GM12878 (cell line): ENCODE data around the gene ABCB9. TPM values are rescaled to one million over a fixed set of nuclear protein-coding genes. Genes with fewer than 3 reads are reported as not detected.

ENCODE experiments used
- ATAC-seq: fragments of 200-7000 bp; cut with Tn5 transposase; 3 replicates; pipeline ENCODE4 v1.9.1; 2020; ENCODE audit warnings: mild to moderate bottlenecking, moderate library complexity
- BruUV-seq: library from RNA; stranded (reverse); fragments of 400-500 nt; replicated peaks from 2 replicates; lab custom pipeline; 2021; lab: Mats Ljungman, UMichigan
- CTCF ChIA-PET: fragments of 300-600 bp; sonication (Branson Sonifier 250); formaldehyde crosslinking; extraction: SDS; loops from one replicate; lab custom pipeline; 2021; ENCODE audit warnings: inconsistent platforms; lab: Yijun Ruan, JAX
- POLR2A ChIA-PET: fragments of 350-600 bp; formaldehyde crosslinking; extraction: SDS; loops from one replicate; lab custom pipeline; 2021; ENCODE audit warnings: inconsistent platforms; lab: Charles Lee
- RAD21 ChIA-PET: fragments of 300-600 bp; sonication (Branson Sonifier 250); formaldehyde crosslinking; loops from one replicate; lab custom pipeline; 2023; ENCODE audit warnings: antibody characterized with exemption; ENCODE audit not compliant: unreplicated experiment; lab: Charles Lee
- SMC1A ChIA-PET: fragments of 300-600 bp; sonication (Branson Sonifier 250); formaldehyde crosslinking; loops from one replicate; lab custom pipeline; 2023; ENCODE audit not compliant: unreplicated experiment, uncharacterized antibody; lab: Charles Lee
- DNase-seq: peaks from one replicate; pipeline ENCODE4 v3.0.0-alpha.2; 2011; ENCODE audit warnings: low read depth, low spot score
- FAIRE-seq: peaks from 3 replicates; lab custom pipeline; 2011; peaks lifted over from hg19 to GRCh38; lab: Jason Lieb, UNC
- H2AFZ ChIP-seq: 2 replicates; pipeline ENCODE4 v1.6.0; 2011; ENCODE audit warnings: low read depth, low read length, control low read depth; ENCODE audit not compliant: control insufficient read depth
- H3K27ac ChIP-seq: 2 replicates; pipeline ENCODE4 v1.5.1; 2011; ENCODE audit warnings: control low read depth; ENCODE audit not compliant: control insufficient read depth, insufficient read depth
- H3K27me3 ChIP-seq, 2 experiments: replicated peaks in 1 of 2; 2 replicates each; pipeline versions ENCODE4 v1.6.0 to v1.6.1; 2011; ENCODE audit warnings: low read length in 1 of 2; ENCODE audit not compliant: control insufficient read depth in 2 of 2, insufficient read depth in 2 of 2
- H3K36me3 ChIP-seq, 2 experiments: 2 replicates each; pipeline ENCODE4 v1.5.1; 2011; ENCODE audit warnings: low read length in 1 of 2; ENCODE audit not compliant: control insufficient read depth in 2 of 2, insufficient read depth in 2 of 2
- H3K4me1 ChIP-seq: 2 replicates; pipeline ENCODE4 v1.6.1; 2011; ENCODE audit warnings: mild to moderate bottlenecking, low read length, moderate library complexity, mixed read lengths; ENCODE audit not compliant: control insufficient read depth, insufficient read depth
- H3K4me2 ChIP-seq: 2 replicates; pipeline ENCODE4 v1.6.0; 2011; ENCODE audit warnings: control low read depth; ENCODE audit not compliant: control insufficient read depth, insufficient read depth
- H3K4me3 ChIP-seq: fragments of 200-600 bp; sonication (generic); 2 replicates; pipeline ENCODE4 v1.5.1; 2016
- H3K79me2 ChIP-seq: 2 replicates; pipeline ENCODE4 v1.6.0; 2011; ENCODE audit warnings: low read length; ENCODE audit not compliant: control insufficient read depth, insufficient read depth
- H3K9ac ChIP-seq: 2 replicates; pipeline ENCODE4 v1.8.0; 2011; ENCODE audit warnings: low read length, control low read depth, mixed read lengths; ENCODE audit not compliant: control insufficient read depth, insufficient read depth
- H3K9me3 ChIP-seq: replicated peaks from 3 replicates; pipeline ENCODE4 v1.5.1; 2011; ENCODE audit warnings: mild to moderate bottlenecking, low read length; ENCODE audit not compliant: control insufficient read depth, insufficient read depth
- H4K20me1 ChIP-seq: 2 replicates; pipeline ENCODE4 v1.6.0; 2011; ENCODE audit not compliant: control insufficient read depth, insufficient read depth
- CBX5 ChIP-seq: sonication (generic); IDR thresholded peaks from 2 replicates; pipeline ENCODE4 v1.6.1; 2016; ENCODE audit warnings: low read depth, moderate library complexity, mild to moderate bottlenecking, inconsistent platforms
- CHD4 ChIP-seq: fragments of 200-600 bp; sonication (generic); IDR thresholded peaks from 2 replicates; pipeline ENCODE4 v1.6.1; 2016; ENCODE audit warnings: mild to moderate bottlenecking
- ETV6 ChIP-seq, 2 experiments: fragments of 450-650 bp in 1 of 2; IDR thresholded peaks in 1 of 2; conservative IDR thresholded peaks in 1 of 2; 2 replicates each; pipeline ENCODE4 v1.6.1; 2014; ENCODE audit warnings: antibody characterized with exemption in 1 of 2, borderline replicate concordance in 1 of 2, low read depth in 1 of 2, mild to moderate bottlenecking in 1 of 2, moderate library complexity in 1 of 2
- KAT2A ChIP-seq: conservative IDR thresholded peaks from 2 replicates; pipeline ENCODE4 v1.6.1; 2011; ENCODE audit warnings: low read depth, low read length; ENCODE audit not compliant: control insufficient read depth
- NFYB ChIP-seq: IDR thresholded peaks from 2 replicates; pipeline ENCODE4 v1.6.1; 2011; ENCODE audit warnings: low read depth, mild to moderate bottlenecking, low read length, improper control_type of control experiment, moderate library complexity; ENCODE audit not compliant: insufficient read depth
- NR2F1 ChIP-seq: fragments of 450-650 bp; conservative IDR thresholded peaks from 2 replicates; pipeline ENCODE4 v1.6.1; 2017; ENCODE audit warnings: mild to moderate bottlenecking
- PAX5 ChIP-seq: IDR thresholded peaks from 2 replicates; pipeline ENCODE4 v1.6.1; 2011; ENCODE audit warnings: low read depth, low read length, borderline replicate concordance
- SPI1 ChIP-seq: IDR thresholded peaks from 2 replicates; pipeline ENCODE4 v1.6.1; 2011; ENCODE audit warnings: low read depth, mild to moderate bottlenecking, low read length, moderate library complexity, borderline replicate concordance; ENCODE audit not compliant: insufficient read depth
- TCF3 ChIP-seq: IDR thresholded peaks from 2 replicates; pipeline ENCODE4 v1.6.1; 2012; ENCODE audit warnings: low read depth, mild to moderate bottlenecking, low read length, borderline replicate concordance; ENCODE audit not compliant: insufficient read depth
- YBX1 ChIP-seq: fragments of 450-650 bp; IDR thresholded peaks from 2 replicates; pipeline ENCODE4 v1.6.1; 2016; ENCODE audit warnings: antibody characterized with exemption
- ZNF592 ChIP-seq: fragments of 450-650 bp; IDR thresholded peaks from 2 replicates; pipeline ENCODE4 v1.6.1; 2017; ENCODE audit warnings: mild to moderate bottlenecking, moderate library complexity
- WGBS: methylation state at CpG from one replicate; pipeline ENCODE4 v1.1.6; 2016; ENCODE audit warnings: low lambda C conversion rate; ENCODE audit not compliant: insufficient replicate concordance, insufficient coverage; ENCODE audit errors: missing lambda C conversion rate; 5-methylcytosine and 5-hydroxymethylcytosine counted together
- in situ Hi-C: fragments of 300-500 bp; cut with MboI; formaldehyde crosslinking; loops from 9 replicates; pipeline ENCODE4 v1.14.3; 2018; ENCODE audit warnings: mixed read lengths
- intact Hi-C: fragments of 100-400 bp; cut with micrococcal nuclease; formaldehyde crosslinking; loops from one replicate; pipeline ENCODE4 v1.14.2; 2022; ENCODE audit not compliant: unreplicated experiment
- polyA plus RNA-seq, 11 experiments: library from polyadenylated mRNA; depleted of rRNA in 4 of 11; unstranded in 6 of 11; stranded (reverse) in 5 of 11; fragments of >200 nt; fragmentation: Nextera tagmentation in 4 of 11; fragmentation: Illumina TruSeq in 1 of 11; extraction: Ambion mirVana in 4 of 11; extraction: Trizol in 1 of 11; gene quantifications; 1 replicate in 1 of 11; 2 replicates in 10 of 11; pipeline versions ENCODE4 v1.2.1 to v1.2.3, GENCODE V29; 2011 to 2016; ENCODE audit warnings: inconsistent platforms in 2 of 11, missing spikeins in 2 of 11, low read depth in 1 of 11
- total RNA-seq, 4 experiments: library from RNA; depleted of rRNA in 3 of 4; stranded (reverse); fragments of >200 nt in 3 of 4; fragmentation: Illumina TruSeq in 1 of 4; extraction: Trizol in 1 of 4; gene quantifications; 2 replicates each; pipeline versions ENCODE4 v1.2.1 to v1.2.3, GENCODE V29; 2013 to 2021

The ABCB9 gene
- total and polyA plus RNA-seq, 10 of the 15 experiments (the other 5 are each of a cell fraction or from before 2014, with no cell fraction given): 0.37 to 4.9 (median 3.1) TPM

- 79% methylated on average over 25 of the region's 25 CpGs for WGBS
- ChIA-PET POLR2A (no interaction called here), SMC1A (no interaction called here), RAD21 (no interaction called here), CTCF (no interaction called here)
- DNase-seq: no peak
- ATAC-seq: no peak
- Histone ChIP-seq H4K20me1 (no peaks in the 10 kb centered on the region), H3K36me3 (no peaks in the 10 kb centered on the region), H3K79me2 (no peaks in the 10 kb centered on the region), H3K4me3 (no peak overlapping the region), H3K4me1 (peaks cover 9% of the 10 kb centered on the region), H3K27ac (no peak overlapping the region), H3K9me3 (no peaks in the 10 kb centered on the region), H2AFZ (no peak overlapping the region), H3K9ac (no peak overlapping the region), H3K4me2 (no peak overlapping the region), H3K27me3 (no peaks in the 10 kb centered on the region; a peak in 1 of 4 replicates)
- in situ Hi-C loops (no loop called here), intact Hi-C loops (no loop called here)
- TF ChIP-seq CHD4: no peak
- BruUV-seq: no TSS peak
- FAIRE-seq: no peak
Measured at GRCh38 chr12:122997343-122998250, 31.3 kb upstream of the ABCB9 start.

GRCh38 chr12:122996621-122997342 is 30.5 kb upstream of the ABCB9 start:
- Histone ChIP-seq H3K9me3 (no peaks in the 10 kb centered on the region), H3K79me2 (no peaks in the 10 kb centered on the region), H3K27ac (no peak overlapping the region), H2AFZ (no peak overlapping the region), H4K20me1 (no peaks in the 10 kb centered on the region), H3K4me3 (no peak overlapping the region), H3K4me2 (no peak overlapping the region), H3K27me3 (no peaks in the 10 kb centered on the region; a peak in 1 of 4 replicates), H3K4me1 (peaks cover 9% of the 10 kb centered on the region), H3K36me3 (no peaks in the 10 kb centered on the region), H3K9ac (no peak overlapping the region)
- BruUV-seq: no TSS peak
- ATAC-seq (no peak), DNase-seq (no peak), FAIRE-seq (no peak)
- ChIA-PET SMC1A (interaction anchor here (1.0 kb wide), 1 partner anchor 9 kb away, joined by 3 read pairs; no protein-coding TSS in a partner anchor), POLR2A (no interaction called here), CTCF (no interaction called here), RAD21 (no interaction called here)
- WGBS: 27% methylated on average over 16 of the region's 16 CpGs
- in situ Hi-C loops (no loop called here), intact Hi-C loops (no loop called here)
- TF ChIP-seq ETV6 (conservative IDR thresholded peaks at IDR 0.05 in 1 of 2, IDR thresholded peaks at IDR 0.05 in 1 of 2; ENCODE audit: borderline replicate concordance in 1 of 2, low read depth in 1 of 2): no peak
- no peak for TF ChIP-seq CBX5
- no peak for TF ChIP-seq PAX5
- TF ChIP-seq NFYB: no peak
- TF ChIP-seq YBX1: no peak
- TF ChIP-seq NR2F1: no peak
- no peak for TF ChIP-seq TCF3
- no peak for TF ChIP-seq ZNF592
- no peak for TF ChIP-seq KAT2A
- TF ChIP-seq SPI1: no peak
